MM.1S (cell line): ENCODE measurements around the gene SNAPC4.
"Not testable (repeated sequence)": the region's sequence is repeated elsewhere in the genome, so short reads cannot be mapped to it uniquely, and the experiment has no call there.

Experiments
- DNase-seq: peaks from one replicate; pipeline ENCODE4 v3.0.0-alpha.2; 2015
- H2AFZ ChIP-seq: fragments of 300-600 bp; sonication (generic); 2 replicates; pipeline ENCODE4 v1.6.0; 2016; ENCODE audit warnings: antibody characterized with exemption, low read length
- H3F3A ChIP-seq: fragments of 300-600 bp; sonication (generic); 2 replicates; pipeline ENCODE4 v1.6.1; 2016; ENCODE audit warnings: mild to moderate bottlenecking, antibody characterized with exemption, low read length, moderate library complexity, mixed read lengths; ENCODE audit not compliant: insufficient read depth
- H3K27ac ChIP-seq: fragments of 300-600 bp; sonication (generic); 2 replicates; pipeline ENCODE4 v1.5.1; 2016; ENCODE audit warnings: mild to moderate bottlenecking, low read length
- H3K27me3 ChIP-seq: fragments of 300-600 bp; sonication (generic); replicated peaks from 2 replicates; pipeline ENCODE4 v1.6.0; 2016; ENCODE audit warnings: low read length; ENCODE audit not compliant: insufficient read depth
- H3K36me3 ChIP-seq: fragments of 300-600 bp; sonication (generic); replicated peaks from 2 replicates; pipeline ENCODE4 v1.6.1; 2016; ENCODE audit warnings: mild to moderate bottlenecking, low read length, mixed read lengths; ENCODE audit not compliant: insufficient read depth
- H3K4me1 ChIP-seq: fragments of 300-600 bp; sonication (generic); 2 replicates; pipeline ENCODE4 v1.6.1; 2016; ENCODE audit warnings: low read length, mixed read lengths
- H3K4me2 ChIP-seq: fragments of 300-600 bp; sonication (generic); 2 replicates; pipeline ENCODE4 v1.6.0; 2016; ENCODE audit warnings: low read depth, low read length
- H3K4me3 ChIP-seq: fragments of 300-600 bp; sonication (generic); 2 replicates; pipeline ENCODE4 v1.5.1; 2016; ENCODE audit warnings: low read length, mixed read lengths
- H3K79me2 ChIP-seq: fragments of 300-600 bp; sonication (generic); 2 replicates; pipeline ENCODE4 v1.6.1; 2016; ENCODE audit warnings: mixed run types, low read length, mixed read lengths
- H3K9ac ChIP-seq: fragments of 300-600 bp; sonication (generic); 2 replicates; pipeline ENCODE4 v1.6.1; 2016; ENCODE audit warnings: low read length, mixed read lengths
- H3K9me2 ChIP-seq: fragments of 300-600 bp; sonication (generic); replicated peaks from 2 replicates; pipeline ENCODE4 v1.6.1; 2016; ENCODE audit warnings: mild to moderate bottlenecking, low read length, mixed read lengths; ENCODE audit not compliant: insufficient read depth
- H3K9me3 ChIP-seq: fragments of 300-600 bp; sonication (generic); replicated peaks from 2 replicates; pipeline ENCODE4 v1.6.1; 2016; ENCODE audit warnings: mild to moderate bottlenecking, low read length, mixed read lengths; ENCODE audit not compliant: insufficient read depth
- H4K20me1 ChIP-seq: fragments of 300-600 bp; sonication (generic); 2 replicates; pipeline ENCODE4 v1.6.1; 2016; ENCODE audit warnings: mild to moderate bottlenecking, low read length, moderate library complexity, mixed read lengths; ENCODE audit not compliant: insufficient read depth
- EZH2 ChIP-seq: fragments of 300-600 bp; sonication (generic); optimal IDR thresholded peaks from 2 replicates; pipeline ENCODE3; 2017; ENCODE audit warnings: low read depth, mild to moderate bottlenecking, antibody characterized with exemption, low read length, mixed read lengths
- EZH2phosphoT487 ChIP-seq: fragments of 300-600 bp; sonication (generic); IDR thresholded peaks from 2 replicates; pipeline ENCODE4 v1.6.1; 2018; ENCODE audit warnings: antibody characterized with exemption, low read length
- TF ChIP-seq, protein P1 (sequence below): fragments of 300-600 bp; sonication (generic); IDR thresholded peaks from 2 replicates; pipeline ENCODE4 v1.5.1; 2016; ENCODE audit warnings: antibody characterized with exemption, low read length, mixed read lengths

Gene SNAPC4

DNA sequence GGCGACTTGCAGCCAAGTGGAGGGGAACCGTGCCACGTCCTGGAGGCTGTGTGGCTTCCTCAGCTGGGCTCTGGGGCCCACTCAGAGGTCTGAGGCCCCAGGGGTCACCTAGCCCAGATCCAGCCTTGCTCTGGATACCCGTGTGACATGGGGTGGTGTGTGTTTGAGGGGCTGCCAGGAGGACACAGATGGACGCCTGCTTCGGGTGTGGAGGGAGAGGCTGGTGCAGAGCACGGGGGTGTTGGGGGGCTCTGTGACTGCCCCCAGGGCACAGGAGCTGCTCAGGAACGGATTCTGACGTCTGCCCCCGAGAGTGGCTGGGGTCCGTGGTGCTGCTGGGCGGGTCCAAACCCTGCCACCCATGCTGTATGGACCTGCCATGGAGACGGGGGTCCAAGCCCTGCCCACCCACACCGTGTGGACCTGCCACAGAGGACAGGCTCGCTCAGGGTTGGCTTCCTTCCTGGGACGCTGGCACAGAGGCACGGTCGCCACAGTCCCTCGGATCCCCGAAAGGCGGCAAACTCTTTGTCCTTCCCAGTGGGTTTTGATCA lies 29.2 kb upstream of the SNAPC4 start:
- Histone ChIP-seq H3K9ac (no peak overlapping the region), H4K20me1 (no peaks in the 10 kb centered on the region), H3K4me2 (no peak overlapping the region), H3K27me3 (no peaks in the 10 kb centered on the region), H3K79me2 (no peaks in the 10 kb centered on the region), H3F3A (no peaks in the 10 kb centered on the region), H3K9me2 (no peaks in the 10 kb centered on the region), H3K4me3 (no peak overlapping the region), H3K4me1 (no peaks in the 10 kb centered on the region), H3K9me3 (no peaks in the 10 kb centered on the region), H3K36me3 (no peaks in the 10 kb centered on the region; the same call in 1 of the 2 replicates), H2AFZ (no peak overlapping the region), H3K27ac (no peak overlapping the region)
- TF ChIP-seq EZH2 (no peak), EZH2phosphoT487 (no peak)
- TF ChIP-seq, protein P1, sequence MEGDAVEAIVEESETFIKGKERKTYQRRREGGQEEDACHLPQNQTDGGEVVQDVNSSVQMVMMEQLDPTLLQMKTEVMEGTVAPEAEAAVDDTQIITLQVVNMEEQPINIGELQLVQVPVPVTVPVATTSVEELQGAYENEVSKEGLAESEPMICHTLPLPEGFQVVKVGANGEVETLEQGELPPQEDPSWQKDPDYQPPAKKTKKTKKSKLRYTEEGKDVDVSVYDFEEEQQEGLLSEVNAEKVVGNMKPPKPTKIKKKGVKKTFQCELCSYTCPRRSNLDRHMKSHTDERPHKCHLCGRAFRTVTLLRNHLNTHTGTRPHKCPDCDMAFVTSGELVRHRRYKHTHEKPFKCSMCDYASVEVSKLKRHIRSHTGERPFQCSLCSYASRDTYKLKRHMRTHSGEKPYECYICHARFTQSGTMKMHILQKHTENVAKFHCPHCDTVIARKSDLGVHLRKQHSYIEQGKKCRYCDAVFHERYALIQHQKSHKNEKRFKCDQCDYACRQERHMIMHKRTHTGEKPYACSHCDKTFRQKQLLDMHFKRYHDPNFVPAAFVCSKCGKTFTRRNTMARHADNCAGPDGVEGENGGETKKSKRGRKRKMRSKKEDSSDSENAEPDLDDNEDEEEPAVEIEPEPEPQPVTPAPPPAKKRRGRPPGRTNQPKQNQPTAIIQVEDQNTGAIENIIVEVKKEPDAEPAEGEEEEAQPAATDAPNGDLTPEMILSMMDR, result no peak
- DNase-seq, result no peak

DNA sequence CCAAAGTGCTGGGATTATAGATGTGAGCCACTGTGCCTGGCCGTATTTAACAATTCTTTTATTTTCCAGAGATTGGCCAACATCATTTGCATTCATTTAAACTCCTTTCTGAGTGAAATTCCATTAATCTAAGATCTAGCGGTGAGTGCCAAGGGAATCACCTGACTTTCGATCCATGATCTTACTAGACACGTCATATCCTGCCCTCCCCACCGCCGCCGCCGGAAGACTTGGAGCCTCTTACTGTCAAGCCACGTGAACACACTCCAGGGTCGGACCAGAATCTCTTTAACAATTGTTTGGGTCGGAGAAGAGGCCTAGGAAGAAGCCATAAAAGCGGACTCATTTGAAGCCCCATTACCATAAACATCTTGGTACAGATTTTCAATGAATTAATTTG lies 26.8 kb upstream of the SNAPC4 start:
- H3K79me2 ChIP-seq, result no peaks in the 10 kb centered on the region
- no peak for DNase-seq
- H3K9me2 ChIP-seq, result no peaks in the 10 kb centered on the region
- no peak overlapping the region for H3K27ac ChIP-seq
- no peaks in the 10 kb centered on the region for H3K9me3 ChIP-seq
- H3K4me1 ChIP-seq, result no peaks in the 10 kb centered on the region
- no peak overlapping the region for H3K9ac ChIP-seq
- no peak overlapping the region for H2AFZ ChIP-seq
- H3K27me3 ChIP-seq, result no peaks in the 10 kb centered on the region
- no peak overlapping the region for H3K4me3 ChIP-seq
- peaks cover 3% of the 10 kb centered on the region; the same call in 1 of the 2 replicates for H3K36me3 ChIP-seq
- H3F3A ChIP-seq, result no peaks in the 10 kb centered on the region
- no peak for TF ChIP-seq EZH2phosphoT487
- TF ChIP-seq, protein P1, result no peak
- TF ChIP-seq EZH2, result no peak
- H3K4me2 ChIP-seq, result no peak overlapping the region
- H4K20me1 ChIP-seq, result no peaks in the 10 kb centered on the region

DNA sequence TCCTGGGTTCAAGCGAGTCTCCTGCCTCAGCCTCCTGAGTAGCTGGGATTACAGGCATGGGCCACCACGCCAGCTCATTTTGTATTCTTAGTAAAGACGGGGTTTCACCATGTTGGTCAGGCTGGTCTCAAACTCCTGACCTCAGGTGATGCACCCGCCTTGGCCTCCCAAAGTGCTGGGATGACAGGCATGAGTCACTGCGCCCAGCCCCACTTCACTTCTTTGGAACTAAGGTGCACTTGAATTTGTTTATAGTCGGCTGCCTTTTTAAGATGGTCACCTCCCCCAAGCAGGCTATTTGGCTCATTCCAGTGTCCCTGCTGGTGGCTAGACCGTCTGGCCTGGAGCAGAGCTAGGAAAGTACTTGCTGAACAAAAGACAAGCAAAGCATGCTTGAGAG lies 25.4 kb upstream of the SNAPC4 start:
- H3K27ac ChIP-seq, H4K20me1 ChIP-seq, H3F3A ChIP-seq, H3K4me2 ChIP-seq, H3K79me2 ChIP-seq, H3K4me3 ChIP-seq, DNase-seq, H3K9me3 ChIP-seq, H3K36me3 ChIP-seq, H2AFZ ChIP-seq, H3K9ac ChIP-seq, H3K27me3 ChIP-seq, H3K4me1 ChIP-seq, H3K9me2 ChIP-seq: not testable (repeated sequence)

DNA sequence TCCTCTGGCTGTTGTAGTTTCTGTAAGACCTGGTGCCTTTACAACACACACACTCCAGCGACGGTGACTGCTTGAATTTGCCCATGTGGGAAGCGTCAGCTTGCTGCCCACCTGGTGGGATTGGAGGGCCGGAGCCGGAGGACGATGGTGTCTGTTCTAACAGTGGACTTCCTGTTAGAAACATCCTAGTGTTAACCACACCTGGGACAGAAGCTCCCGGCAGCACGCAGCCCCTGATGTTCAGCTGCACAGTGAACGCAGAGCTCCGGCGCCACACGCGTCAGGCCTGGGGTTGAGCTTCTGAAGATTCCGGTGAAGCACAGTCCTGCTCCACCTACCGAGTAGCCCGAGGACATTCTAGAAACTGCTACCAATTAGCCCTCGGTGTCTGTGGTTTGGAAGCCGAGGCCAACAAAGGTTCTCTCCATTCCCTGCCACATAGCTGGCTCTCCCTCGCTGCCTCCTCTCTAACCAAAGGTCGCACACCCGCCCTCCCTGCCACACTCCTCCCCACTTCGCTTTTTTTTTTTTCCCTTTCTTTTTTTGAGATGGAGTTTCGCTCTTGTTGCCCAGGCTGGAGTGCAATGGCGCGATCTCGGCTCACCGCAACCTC lies 24.9 kb upstream of the SNAPC4 start:
- no peak overlapping the region for H3K4me3 ChIP-seq
- no peaks in the 10 kb centered on the region for H3K9me3 ChIP-seq
- H2AFZ ChIP-seq, result no peak overlapping the region
- no peaks in the 10 kb centered on the region for H3K79me2 ChIP-seq
- H3K4me2 ChIP-seq, result no peak overlapping the region
- H3F3A ChIP-seq, result no peaks in the 10 kb centered on the region
- H3K9ac ChIP-seq, result no peak overlapping the region
- H3K9me2 ChIP-seq, result no peaks in the 10 kb centered on the region
- TF ChIP-seq EZH2 (no peak), EZH2phosphoT487 (no peak)
- TF ChIP-seq, protein P1, result no peak
- peaks cover 3% of the 10 kb centered on the region; the same call in 1 of the 2 replicates for H3K36me3 ChIP-seq
- H4K20me1 ChIP-seq, result no peaks in the 10 kb centered on the region
- no peak overlapping the region for H3K27ac ChIP-seq
- no peak for DNase-seq
- H3K27me3 ChIP-seq, result no peaks in the 10 kb centered on the region
- H3K4me1 ChIP-seq, result no peaks in the 10 kb centered on the region
